Parathyroid adenoma (tissue), 2 donors: ENCODE results near the gene RFESD.

Source experiments
- H2AFZ ChIP-seq: fragments of 300-600 bp; sonication (generic); one replicate; pipeline ENCODE4 v1.7.0; 2017; ENCODE audit warnings: antibody characterized with exemption, mild to moderate bottlenecking
- H3K27ac ChIP-seq: fragments of 300-600 bp; sonication (generic); one replicate; pipeline ENCODE4 v1.7.0; 2017
- H3K27me3 ChIP-seq: fragments of 300-600 bp; sonication (generic); one replicate; pipeline ENCODE4 v1.7.0; 2017; ENCODE audit warnings: low read length; ENCODE audit not compliant: control insufficient read depth, insufficient read depth
- H3K36me3 ChIP-seq: fragments of 300-600 bp; sonication (generic); one replicate; pipeline ENCODE4 v1.7.0; 2017; ENCODE audit warnings: low read length; ENCODE audit not compliant: control insufficient read depth, insufficient read depth
- H3K4me1 ChIP-seq: fragments of 300-600 bp; sonication (generic); one replicate; pipeline ENCODE4 v1.7.0; 2017; ENCODE audit warnings: control low read depth
- H3K4me2 ChIP-seq: fragments of 300-600 bp; sonication (generic); one replicate; pipeline ENCODE4 v1.7.0; 2017; ENCODE audit warnings: low read length
- H3K4me3 ChIP-seq: fragments of 300-600 bp; sonication (generic); one replicate; pipeline ENCODE4 v1.7.0; 2017; ENCODE audit warnings: low read depth, low read length
- H3K79me2 ChIP-seq: fragments of 300-600 bp; sonication (generic); one replicate; pipeline ENCODE4 v1.7.0; 2017; ENCODE audit warnings: control low read depth
- H3K9ac ChIP-seq: fragments of 300-600 bp; sonication (generic); one replicate; pipeline ENCODE4 v1.7.0; 2017; ENCODE audit warnings: mild to moderate bottlenecking
- H3K9me3 ChIP-seq: fragments of 300-600 bp; sonication (generic); one replicate; pipeline ENCODE4 v1.7.0; 2017; ENCODE audit warnings: low read length; ENCODE audit not compliant: control insufficient read depth
- CTCF ChIP-seq: fragments of 300-600 bp; sonication (generic); IDR thresholded peaks from one replicate; pipeline ENCODE4 v1.7.0; 2017; ENCODE audit warnings: antibody characterized with exemption, mild to moderate bottlenecking
- donor health status: primary hyperparathyroidism.

Gene RFESD

GRCh38 chr5:95626701-95627100 is 19.9 kb upstream of the RFESD start:
- Histone ChIP-seq H3K4me1 (no peaks in the 10 kb centered on the region), H3K4me3 (no peak overlapping the region), H3K27ac (no peak overlapping the region), H3K9me3 (no peaks in the 10 kb centered on the region), H3K9ac (no peak overlapping the region), H3K36me3 (no peaks in the 10 kb centered on the region), H3K27me3 (no peaks in the 10 kb centered on the region), H3K79me2 (no peaks in the 10 kb centered on the region), H3K4me2 (no peak overlapping the region), H2AFZ (no peak overlapping the region)
- no peak for TF ChIP-seq CTCF

GRCh38 chr5:95627971-95628810 is 18.4 kb upstream of the RFESD start:
- Histone ChIP-seq H3K4me3 (no peak overlapping the region), H2AFZ (no peak overlapping the region), H3K36me3 (no peaks in the 10 kb centered on the region), H3K79me2 (no peaks in the 10 kb centered on the region), H3K27me3 (no peaks in the 10 kb centered on the region), H3K9me3 (no peaks in the 10 kb centered on the region), H3K4me2 (no peak overlapping the region), H3K4me1 (no peaks in the 10 kb centered on the region), H3K27ac (no peak overlapping the region), H3K9ac (no peak overlapping the region)
- TF ChIP-seq CTCF = no peak

GRCh38 chr5:95628933-95629332 is 17.6 kb upstream of the RFESD start:
- H3K9ac ChIP-seq = no peak overlapping the region
- no peak overlapping the region for H3K27ac ChIP-seq
- no peaks in the 10 kb centered on the region for H3K36me3 ChIP-seq
- no peak overlapping the region for H2AFZ ChIP-seq
- no peaks in the 10 kb centered on the region for H3K9me3 ChIP-seq
- H3K79me2 ChIP-seq = no peaks in the 10 kb centered on the region
- H3K4me2 ChIP-seq = no peak overlapping the region
- no peaks in the 10 kb centered on the region for H3K4me1 ChIP-seq
- TF ChIP-seq CTCF = no peak
- H3K27me3 ChIP-seq = no peaks in the 10 kb centered on the region
- H3K4me3 ChIP-seq = no peak overlapping the region

GRCh38 chr5:95630394-95630917 is 16.1 kb upstream of the RFESD start:
- no peak for TF ChIP-seq CTCF
- Histone ChIP-seq H3K79me2 (no peaks in the 10 kb centered on the region), H3K27ac (no peak overlapping the region), H3K9ac (no peak overlapping the region), H3K36me3 (no peaks in the 10 kb centered on the region), H3K9me3 (no peaks in the 10 kb centered on the region), H3K4me1 (no peaks in the 10 kb centered on the region), H3K27me3 (no peaks in the 10 kb centered on the region), H2AFZ (no peak overlapping the region), H3K4me3 (no peak overlapping the region), H3K4me2 (no peak overlapping the region)
